ENCODE measurements around the gene MICAL3. TPM values are rescaled to one million over a fixed set of nuclear protein-coding genes. Genes with fewer than 3 reads are reported as not detected.

The MICAL3 gene
- total RNA-seq, 3 donors from 2014 or later (not counting 1 experiment from before 2014, with no cell fraction given): 17.1 to 36.3 (median 34.3) TPM

GRCh38 chr22:17779286-17780115, 244.9 kb downstream of the MICAL3 start:
- Mint-ChIP-seq H3K4me1 (peaks cover 65 to 68% of the 10 kb centered on the region in 2 donors), H3K4me3 (peak overlapping the region; percentile 98), H3K27me3 (ENCODE audit: low read depth in 2 of 2) (no peaks in the 10 kb centered on the region), H3K27ac (peak overlapping the region; percentile 98 to 99), H3K9me3 (no peaks in the 10 kb centered on the region), H3K36me3 (no peaks in the 10 kb centered on the region)
- H3K4me1 ChIP-seq (ENCODE audit: control insufficient read depth, insufficient read depth, low read length): peaks cover 79% of the 10 kb centered on the region
- intact Hi-C loops (cut with micrococcal nuclease): loop anchor here (10.0 kb wide), 1 partner anchor 695 kb away; the partner anchor contains the start of gene IL17RA
- no peak for TF ChIP-seq CTCF (IDR thresholded peaks at IDR 0.05)
- H3K27ac ChIP-seq (ENCODE audit: low read length): no peak overlapping the region
- H3K27me3 ChIP-seq (ENCODE audit: control insufficient read depth, insufficient read depth, low read length): no peaks in the 10 kb centered on the region
- no peak for ATAC-seq
- no peak for DNase-seq
- H3K4me3 ChIP-seq (ENCODE audit: low read length): no peak overlapping the region
- H3K9me3 ChIP-seq (ENCODE audit: control insufficient read depth, insufficient read depth, low read length): no peaks in the 10 kb centered on the region
- no peaks in the 10 kb centered on the region for H3K36me3 ChIP-seq (ENCODE audit: control insufficient read depth, insufficient read depth, low read length)
- WGBS (ENCODE audit: insufficient coverage): 66% methylated on average over 27 of the region's 27 CpGs

- no peaks in the 10 kb centered on the region for H3K9me3 Mint-ChIP-seq
- H3K27me3 ChIP-seq (ENCODE audit: control insufficient read depth, insufficient read depth, low read length): no peaks in the 10 kb centered on the region
- DNase-seq (no peak), ATAC-seq (no peak)
- peaks cover 67 to 70% of the 10 kb centered on the region in 2 donors for H3K4me1 Mint-ChIP-seq
- no peak for TF ChIP-seq CTCF (IDR thresholded peaks at IDR 0.05)
- H3K9me3 ChIP-seq (ENCODE audit: control insufficient read depth, insufficient read depth, low read length): no peaks in the 10 kb centered on the region
- peak overlapping the region; percentile 99 for H3K27ac ChIP-seq (ENCODE audit: low read length)
- H3K27me3 Mint-ChIP-seq (ENCODE audit: low read depth in 2 of 2): no peaks in the 10 kb centered on the region
- no peaks in the 10 kb centered on the region for H3K36me3 Mint-ChIP-seq
- intact Hi-C loops (cut with micrococcal nuclease): loop anchor here (10.0 kb wide), 1 partner anchor 694 kb away; the partner anchor contains the start of gene IL17RA
- no peak overlapping the region for H3K4me3 ChIP-seq (ENCODE audit: low read length)
- H3K27ac Mint-ChIP-seq: peak overlapping the region; percentile 98 to 99
- peak overlapping the region; percentile 98 for H3K4me3 Mint-ChIP-seq
- WGBS (ENCODE audit: insufficient coverage): 94% methylated on average over 21 of the region's 23 CpGs
- no peaks in the 10 kb centered on the region for H3K36me3 ChIP-seq (ENCODE audit: control insufficient read depth, insufficient read depth, low read length)
- peaks cover 83% of the 10 kb centered on the region for H3K4me1 ChIP-seq (ENCODE audit: control insufficient read depth, insufficient read depth, low read length)
Observed at GRCh38 chr22:17778412-17778976, 245.9 kb downstream of the MICAL3 start.

- no peaks in the 10 kb centered on the region for H3K36me3 ChIP-seq (ENCODE audit: control insufficient read depth, insufficient read depth, low read length)
- H3K27me3 ChIP-seq (ENCODE audit: control insufficient read depth, insufficient read depth, low read length): no peaks in the 10 kb centered on the region
- H3K4me1 Mint-ChIP-seq: peaks cover 71 to 79% of the 10 kb centered on the region in 2 donors
- DNase-seq (no peak), ATAC-seq (no peak)
- H3K27ac ChIP-seq (ENCODE audit: low read length): peak overlapping the region; percentile 99
- H3K9me3 Mint-ChIP-seq: no peaks in the 10 kb centered on the region
- no peaks in the 10 kb centered on the region for H3K36me3 Mint-ChIP-seq
- peak overlapping the region; percentile 98 for H3K4me3 Mint-ChIP-seq
- WGBS (ENCODE audit: insufficient coverage): 16% methylated on average over 4 of the region's 6 CpGs
- H3K4me1 ChIP-seq (ENCODE audit: control insufficient read depth, insufficient read depth, low read length): peaks cover 91% of the 10 kb centered on the region
- H3K9me3 ChIP-seq (ENCODE audit: control insufficient read depth, insufficient read depth, low read length): no peaks in the 10 kb centered on the region
- intact Hi-C loops (cut with micrococcal nuclease): loop anchor here (1.0 to 10.0 kb wide), 3 partner anchors 139 to 693 kb away; partner anchors contain the start of genes BCL2L13, IL17RA and PEX26
- H3K4me3 ChIP-seq (ENCODE audit: low read length): peak overlapping the region; percentile 88
- no peak for TF ChIP-seq CTCF (IDR thresholded peaks at IDR 0.05)
- H3K27me3 Mint-ChIP-seq (ENCODE audit: low read depth in 2 of 2): no peaks in the 10 kb centered on the region
- H3K27ac Mint-ChIP-seq: peak overlapping the region; percentile 98 to 99
Observed at GRCh38 chr22:17777717-17778044, 246.7 kb downstream of the MICAL3 start.

Measured in natural killer cell (primary cell).